NCI-H748 treated with DMSO at 0.1 percent for 48 hours (cell line): ENCODE results near the gene ZNF117.
"Not testable (repeated sequence)": the region's sequence is repeated elsewhere in the genome, so short reads cannot be mapped to it uniquely, and the experiment has no call there.

Experiments
- DNase-seq: peaks from one replicate; lab custom pipeline; 2025; lab: John Stamatoyannopoulos, UW

The ZNF117 gene

DNA sequence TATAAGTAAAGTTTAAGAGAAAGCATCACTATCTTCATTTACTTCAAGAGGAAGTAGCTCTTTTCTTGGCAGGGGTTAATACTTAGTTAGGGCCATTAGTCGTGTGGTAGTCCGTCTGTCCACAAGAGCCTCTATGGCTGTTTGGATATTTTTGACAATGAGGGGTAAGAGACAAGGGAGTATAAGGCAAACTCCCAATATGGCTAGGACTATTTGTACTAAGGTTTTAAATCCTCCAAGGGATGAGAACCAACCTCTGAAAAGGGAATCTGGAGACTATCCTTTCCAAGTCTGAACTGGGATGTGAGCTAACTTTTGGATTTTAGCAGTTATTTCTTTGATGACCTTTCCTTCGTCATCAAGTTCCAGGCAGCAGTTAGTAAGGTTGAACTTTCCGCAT lies at the start of gene ZNF117:
TSS of gene ZNF117 (minus strand) at position 101 of the 400 bp plus-strand sequence.
- no peak for DNase-seq

DNA sequence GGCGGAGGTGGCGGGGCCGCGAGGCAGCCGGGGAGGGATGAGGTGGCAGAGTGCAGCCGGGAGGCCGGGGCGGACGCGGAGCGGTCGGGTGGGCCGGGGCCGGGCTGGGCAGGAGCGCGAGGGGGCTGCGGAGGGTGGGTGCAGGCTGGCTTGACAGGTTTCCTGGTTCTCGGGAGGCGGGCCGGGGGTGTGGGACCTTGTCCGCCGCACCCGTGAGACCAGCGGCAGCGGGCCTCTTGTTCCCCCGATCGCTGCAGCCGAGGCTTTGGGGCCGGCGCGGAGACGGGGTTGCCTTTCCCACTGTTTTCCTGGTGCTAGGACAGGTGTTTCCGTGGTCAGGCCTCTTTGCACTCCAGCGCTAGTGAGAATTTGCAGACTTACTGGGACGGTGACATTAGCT lies 47.9 kb upstream of the ZNF117 start:
- peak; percentile 28 for DNase-seq

DNA sequence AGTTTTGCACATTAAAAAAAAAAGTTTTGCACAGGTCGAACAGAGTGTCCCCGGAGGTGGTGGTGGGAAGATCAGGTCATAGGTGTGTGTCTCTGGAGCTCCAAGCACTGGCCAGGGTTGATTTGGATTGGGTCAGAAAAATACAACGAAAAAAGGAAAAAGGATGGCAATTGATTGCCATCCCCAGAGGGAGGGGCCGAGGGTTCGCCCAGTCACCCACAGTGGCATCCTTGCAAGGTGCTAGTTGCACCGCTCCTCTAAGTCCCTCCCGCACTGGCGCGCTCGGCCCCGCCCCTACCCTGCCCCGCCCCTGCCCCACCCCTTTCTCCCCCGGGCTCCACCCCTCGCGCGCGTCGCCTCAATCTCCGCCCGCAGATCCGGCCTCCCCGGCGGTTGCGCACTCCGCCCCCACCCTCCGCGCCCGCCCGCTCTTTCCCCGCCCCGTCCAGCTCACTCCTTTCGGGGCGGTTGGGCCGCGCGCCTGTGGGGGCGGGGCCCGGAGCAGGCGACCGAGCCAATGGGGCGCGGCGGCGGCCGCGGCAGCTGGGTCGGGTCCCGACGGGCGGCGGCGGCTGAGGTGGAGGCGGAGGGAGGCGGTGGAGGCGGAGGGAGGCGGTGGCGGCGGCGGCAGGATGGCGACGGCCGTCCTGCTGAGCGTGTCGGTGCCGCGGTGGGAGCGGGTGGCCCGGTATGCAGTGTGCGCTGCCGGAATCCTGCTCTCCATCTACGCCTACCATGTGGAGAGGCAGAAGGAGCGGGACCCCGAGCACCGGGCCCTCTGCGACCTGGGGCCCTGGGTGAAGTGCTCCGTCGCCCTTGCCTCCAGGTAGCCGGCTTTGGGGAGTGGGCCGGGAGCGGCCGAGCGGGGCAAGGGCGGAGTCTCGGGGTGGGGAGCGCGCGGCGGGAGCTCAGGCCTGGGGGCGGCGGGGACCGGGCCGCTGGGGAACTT lies 47.2 kb upstream of the ZNF117 start:
- DNase-seq, result peak; percentile 71

DNA sequence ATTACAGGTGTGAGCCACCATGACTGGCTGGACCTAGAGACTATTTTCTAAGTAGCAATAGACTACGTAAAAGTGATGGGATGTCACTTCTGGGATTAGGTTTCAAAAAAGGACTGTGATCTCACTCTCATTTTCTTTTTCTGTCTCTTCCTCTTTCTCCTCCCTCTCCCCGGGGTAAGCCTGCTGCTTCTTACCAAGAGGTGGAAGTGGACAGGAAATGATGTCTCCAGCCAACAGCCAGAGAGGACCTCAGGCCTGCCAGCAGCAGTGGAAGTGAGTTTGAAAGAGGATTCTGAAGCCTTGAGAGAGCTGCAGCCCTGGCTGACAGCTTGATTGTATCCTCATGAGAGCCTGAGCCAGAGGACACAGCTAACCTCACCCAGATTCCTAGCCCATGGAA lies 45.7 kb upstream of the ZNF117 start:
- DNase-seq, result not testable (repeated sequence)

DNA sequence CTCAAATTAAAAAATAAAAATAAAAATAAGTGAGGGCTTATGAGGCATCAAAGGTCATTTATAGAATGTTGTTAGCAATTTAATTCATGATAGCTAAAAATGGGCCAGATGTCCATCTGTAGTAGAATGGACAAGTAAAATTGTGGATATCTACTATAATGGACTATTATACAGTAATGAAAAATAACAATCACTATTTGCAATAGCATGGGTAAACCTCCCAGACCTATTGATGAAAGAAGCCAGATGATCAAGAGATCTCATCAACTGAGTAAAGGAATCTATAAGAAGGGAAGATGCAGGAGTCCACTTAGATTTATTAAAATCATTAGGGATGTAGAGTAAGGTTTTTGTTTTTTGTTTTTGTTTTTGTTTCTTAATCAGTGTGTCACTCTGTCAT lies 44.6 kb upstream of the ZNF117 start:
- DNase-seq, result not testable (repeated sequence)

DNA sequence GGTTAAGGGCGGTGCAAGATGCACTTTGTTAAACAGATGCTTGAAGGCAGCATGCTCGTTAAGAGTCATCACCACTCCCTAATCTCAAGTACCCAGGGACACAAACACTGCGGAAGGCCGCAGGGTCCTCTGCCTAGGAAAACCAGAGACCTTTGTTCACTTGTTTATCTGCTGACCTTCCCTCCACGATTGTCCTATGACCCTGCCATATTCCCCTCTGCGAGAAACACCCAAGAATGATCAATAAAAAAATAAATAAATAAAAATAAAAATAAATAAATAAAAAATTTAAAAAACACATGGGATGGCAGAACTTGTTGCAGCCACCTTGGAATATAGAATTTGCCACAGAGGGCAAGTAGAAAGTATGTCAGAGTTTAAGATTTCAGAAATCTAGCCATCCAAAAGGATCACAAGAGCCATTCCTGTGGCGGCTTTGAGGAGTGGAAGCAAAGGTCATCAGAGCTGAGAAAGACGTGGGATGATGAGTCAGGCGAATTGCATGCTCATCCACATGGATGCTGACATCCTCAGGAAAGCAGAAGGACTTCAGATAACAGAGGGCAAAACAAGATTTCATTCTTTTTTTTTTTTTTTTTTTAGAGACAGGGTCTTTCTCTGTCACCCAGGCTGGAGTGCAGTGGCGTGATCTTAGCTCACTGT lies 43.4 kb upstream of the ZNF117 start:
- not testable (repeated sequence) for DNase-seq

DNA sequence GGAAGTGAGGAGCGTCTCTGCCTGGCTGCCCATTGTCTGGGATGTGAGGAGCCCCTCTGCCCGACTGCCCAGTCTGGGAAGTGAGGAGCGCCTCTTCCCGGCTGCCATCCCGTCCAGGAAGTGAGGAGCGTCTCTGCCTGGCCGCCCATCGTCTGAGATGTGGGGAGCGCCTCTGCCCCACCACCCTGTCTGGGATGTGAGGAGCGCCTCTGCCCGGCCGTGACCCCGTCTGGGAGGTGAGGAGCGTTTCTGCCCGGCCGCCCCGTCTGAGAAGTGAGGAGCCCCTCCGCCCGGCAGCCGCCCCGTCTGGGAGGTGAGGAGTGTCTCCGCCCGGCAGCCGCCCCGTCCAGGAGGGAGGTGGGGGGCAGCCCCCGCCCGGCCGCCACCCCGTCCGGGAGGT lies 42.6 kb upstream of the ZNF117 start:
- not testable (repeated sequence) for DNase-seq

DNA sequence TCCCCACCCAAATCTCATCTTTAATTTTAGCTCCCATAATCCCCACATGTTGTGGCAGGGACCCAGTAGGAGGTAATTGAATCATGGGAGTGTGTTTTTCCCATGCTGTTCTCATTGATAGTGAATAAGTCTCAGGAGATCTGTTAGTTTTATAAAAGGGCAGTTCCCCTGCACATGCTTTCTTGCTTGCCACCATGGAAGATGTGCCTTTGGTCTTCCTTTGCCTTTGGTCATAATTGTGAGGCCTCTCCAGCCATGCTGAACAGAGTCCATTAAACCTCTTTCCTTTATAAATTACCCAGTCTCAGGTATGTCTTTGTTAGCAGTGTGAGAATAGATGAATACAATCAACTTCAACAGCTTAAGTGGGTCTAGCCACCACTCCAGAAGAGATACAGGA lies 34.2 kb upstream of the ZNF117 start:
- not testable (repeated sequence) for DNase-seq

DNA sequence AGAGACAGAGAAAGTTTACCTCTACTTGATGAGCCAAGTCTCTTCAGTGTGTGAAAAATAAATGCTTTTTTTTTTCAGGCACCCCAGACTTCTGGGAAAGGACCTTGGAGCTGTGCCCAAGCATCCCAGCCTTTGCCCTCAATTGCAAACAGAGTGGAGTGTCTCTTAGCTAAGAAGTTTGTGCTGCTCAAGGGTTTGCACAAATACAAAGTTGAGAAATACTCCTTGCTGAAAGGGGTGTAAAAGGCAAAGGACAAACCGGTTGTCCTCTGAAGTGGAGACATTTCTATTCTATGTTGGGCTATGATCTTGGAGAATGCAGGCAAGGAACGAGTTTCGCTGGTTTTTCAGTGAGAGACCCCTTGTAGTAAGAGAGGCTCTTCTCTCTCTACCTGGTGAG lies 30.1 kb upstream of the ZNF117 start:
- DNase-seq, result not testable (repeated sequence)

DNA sequence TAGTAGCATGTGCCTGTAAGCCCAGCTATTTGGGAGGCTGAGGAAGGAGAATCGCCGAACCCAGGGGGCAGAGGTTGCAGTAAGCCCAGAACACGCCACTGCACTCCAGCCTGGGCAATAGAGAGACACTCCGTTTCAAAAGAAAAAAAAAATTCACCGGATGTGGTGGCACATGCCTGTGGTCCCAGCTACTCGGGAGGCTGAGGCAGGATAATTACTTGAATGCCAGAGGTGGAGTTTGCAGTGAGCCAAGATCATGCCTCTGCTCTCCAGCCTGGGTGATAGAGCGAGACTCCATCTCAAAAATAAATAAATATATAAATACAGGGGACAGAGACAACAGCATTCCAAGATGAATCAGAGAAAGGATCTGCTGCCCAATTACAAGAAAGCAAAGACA lies 19.0 kb upstream of the ZNF117 start:
- DNase-seq, result not testable (repeated sequence)

DNA sequence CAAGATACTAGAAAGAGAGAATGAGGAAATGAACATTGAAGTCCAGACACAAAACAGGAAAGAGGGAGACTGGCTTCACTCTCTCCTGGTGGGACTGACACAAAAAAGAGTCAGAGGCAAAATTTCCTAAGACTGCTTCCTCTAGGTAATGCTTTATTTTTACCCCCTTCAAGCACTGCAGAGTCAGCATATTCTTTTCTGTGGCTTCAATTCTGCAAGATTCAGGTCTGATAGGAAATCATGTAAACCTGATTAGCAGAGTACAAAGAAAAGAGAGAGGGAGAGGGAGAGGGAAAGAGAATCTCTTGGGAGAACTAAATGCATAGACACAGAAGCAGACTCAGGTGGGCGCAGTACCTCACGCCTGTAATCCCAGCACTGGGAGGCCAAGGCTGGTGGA lies 18.6 kb upstream of the ZNF117 start:
- not testable (repeated sequence) for DNase-seq

DNA sequence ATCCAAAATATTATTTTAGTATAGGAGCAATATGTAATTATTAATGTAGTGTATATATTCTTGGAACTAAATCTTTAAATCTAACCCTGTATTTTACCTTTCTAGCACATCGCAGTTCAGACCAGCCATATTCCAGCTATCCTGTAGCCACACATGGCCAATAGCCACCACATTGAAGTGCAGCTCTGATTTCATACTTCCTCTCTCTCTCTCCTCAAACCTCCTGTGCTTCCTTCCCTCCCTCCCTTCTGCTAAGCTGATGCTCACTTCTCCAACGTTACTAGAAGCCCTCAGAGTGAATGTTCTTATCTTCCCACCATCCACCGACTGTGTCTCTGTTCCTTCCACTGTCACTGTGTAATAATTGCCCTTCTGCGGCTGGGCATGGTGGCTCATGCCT lies 16.2 kb upstream of the ZNF117 start:
- DNase-seq, result not testable (repeated sequence)

DNA sequence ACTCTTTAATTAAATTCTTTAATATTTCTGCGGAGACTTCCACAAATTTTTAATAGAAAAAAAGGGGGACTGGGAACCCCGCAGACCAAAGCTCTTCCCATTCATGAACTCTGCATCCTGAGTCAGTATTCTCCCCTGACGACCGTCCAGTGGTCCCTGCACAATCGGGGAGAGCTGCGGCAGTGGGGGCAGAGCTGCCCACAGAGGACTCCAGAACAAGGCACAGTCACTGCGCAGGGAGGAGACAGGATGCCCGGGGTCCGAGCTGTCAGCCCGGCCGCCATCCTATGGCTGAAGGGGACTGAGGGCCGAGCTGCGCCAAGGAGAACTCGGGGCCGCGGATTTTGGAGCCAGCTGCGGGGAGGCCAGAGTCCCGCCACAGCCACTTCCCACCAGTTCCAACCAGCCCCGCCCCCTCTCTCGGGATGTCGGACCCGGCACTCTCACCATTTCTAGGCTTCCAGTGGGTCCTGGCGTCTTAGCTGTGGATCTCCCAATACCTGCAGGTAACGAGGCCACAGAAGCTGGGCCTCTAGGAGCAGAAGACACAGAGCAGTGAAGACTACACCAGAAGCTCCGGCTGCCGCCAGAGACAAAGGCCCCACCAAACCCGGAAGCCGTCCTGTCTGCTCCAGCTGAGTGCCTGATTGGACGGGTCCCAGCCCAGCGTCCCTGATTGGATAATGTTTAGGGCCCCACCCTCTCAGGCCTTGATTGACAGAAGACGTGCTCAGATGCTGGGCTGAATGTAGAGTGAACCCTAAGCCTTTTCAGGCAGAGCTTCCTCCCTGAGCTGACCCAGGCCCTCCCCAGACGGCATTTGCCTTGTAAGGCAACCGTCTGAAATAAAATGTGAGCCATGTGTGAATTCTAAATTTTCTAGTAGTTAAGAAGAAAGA lies 15.5 kb upstream of the ZNF117 start, which contains the start of gene ERV3-1:
TSS of gene ERV3-1 (minus strand) at position 594 of the 899 bp plus-strand sequence. CDS start 13,661 bp downstream, outside the sequence.
- peak; percentile 92 for DNase-seq

DNA sequence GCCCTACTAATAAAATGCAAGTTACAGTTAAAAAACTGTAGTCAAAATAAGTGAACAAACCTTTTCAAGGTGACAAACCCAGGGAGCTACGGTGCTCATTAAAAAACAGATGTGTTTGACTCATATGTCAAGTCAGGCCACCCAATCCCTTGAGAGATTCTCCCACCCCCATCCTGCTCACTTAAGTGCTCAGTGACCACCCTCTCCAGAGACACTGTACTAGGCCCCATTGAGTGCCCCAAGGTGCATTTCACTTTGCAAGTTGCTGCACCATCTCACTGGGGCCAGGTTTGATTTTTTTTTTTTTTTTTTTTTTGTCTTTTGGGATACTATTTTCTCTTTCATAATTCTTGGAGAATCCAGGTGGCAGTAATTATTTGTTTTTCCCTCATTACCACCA lies 13.7 kb upstream of the ZNF117 start:
- DNase-seq, result no peak

DNA sequence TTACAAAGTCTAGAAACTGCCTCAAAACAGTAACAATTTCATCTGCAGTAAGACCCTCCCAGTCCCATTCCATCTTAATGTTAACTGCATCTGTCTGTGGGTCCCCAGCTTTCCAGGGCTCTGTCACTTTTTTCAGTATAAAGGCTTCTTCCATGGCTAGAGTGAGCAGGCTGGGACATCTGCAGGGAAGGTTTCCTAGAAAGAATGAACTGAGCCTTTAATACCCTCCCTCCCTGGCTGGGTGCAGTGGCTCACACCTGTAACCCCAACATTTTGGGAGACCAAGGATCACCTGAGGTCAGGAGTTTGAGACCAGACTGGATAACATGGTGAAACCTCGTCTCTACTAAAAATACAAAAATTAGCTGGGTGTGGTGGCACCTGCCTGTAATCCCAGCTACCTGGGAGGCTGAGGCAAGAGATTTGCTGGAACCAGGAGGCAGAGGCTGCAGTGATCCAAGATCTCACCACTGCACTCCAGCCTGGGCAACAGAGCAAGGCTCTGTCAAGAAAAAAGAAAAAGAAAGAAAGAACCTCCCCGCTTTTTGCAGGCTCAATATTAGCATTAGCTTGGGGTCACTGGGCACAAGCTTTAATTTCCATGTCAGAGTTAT lies 12.2 kb upstream of the ZNF117 start:
- no peak for DNase-seq

DNA sequence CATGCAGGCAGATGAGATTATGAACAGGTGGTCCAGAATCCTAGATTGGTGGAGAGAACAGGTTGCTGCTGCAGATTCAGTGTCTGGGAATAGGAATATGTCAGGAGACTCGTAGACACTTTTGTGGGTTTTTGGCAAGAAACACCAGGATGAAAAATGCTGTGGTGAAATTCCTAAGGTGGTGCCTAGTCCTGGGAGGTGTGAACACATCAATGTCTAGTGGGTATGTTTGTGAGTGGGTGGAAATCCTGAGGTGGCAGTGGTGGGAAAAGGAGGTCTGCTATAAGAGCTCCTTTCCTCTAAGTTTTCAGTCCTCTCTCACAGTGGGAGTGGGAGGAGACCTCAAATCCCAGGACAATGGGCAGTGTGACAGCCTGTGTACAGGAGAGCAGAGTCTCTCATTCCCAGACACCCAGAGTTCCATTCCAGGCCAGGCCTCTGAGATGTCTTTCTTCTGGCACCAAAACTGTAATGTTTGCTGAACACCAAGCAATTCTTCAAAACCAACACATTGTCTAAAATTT lies 10.5 kb upstream of the ZNF117 start:
- DNase-seq, result no peak

DNA sequence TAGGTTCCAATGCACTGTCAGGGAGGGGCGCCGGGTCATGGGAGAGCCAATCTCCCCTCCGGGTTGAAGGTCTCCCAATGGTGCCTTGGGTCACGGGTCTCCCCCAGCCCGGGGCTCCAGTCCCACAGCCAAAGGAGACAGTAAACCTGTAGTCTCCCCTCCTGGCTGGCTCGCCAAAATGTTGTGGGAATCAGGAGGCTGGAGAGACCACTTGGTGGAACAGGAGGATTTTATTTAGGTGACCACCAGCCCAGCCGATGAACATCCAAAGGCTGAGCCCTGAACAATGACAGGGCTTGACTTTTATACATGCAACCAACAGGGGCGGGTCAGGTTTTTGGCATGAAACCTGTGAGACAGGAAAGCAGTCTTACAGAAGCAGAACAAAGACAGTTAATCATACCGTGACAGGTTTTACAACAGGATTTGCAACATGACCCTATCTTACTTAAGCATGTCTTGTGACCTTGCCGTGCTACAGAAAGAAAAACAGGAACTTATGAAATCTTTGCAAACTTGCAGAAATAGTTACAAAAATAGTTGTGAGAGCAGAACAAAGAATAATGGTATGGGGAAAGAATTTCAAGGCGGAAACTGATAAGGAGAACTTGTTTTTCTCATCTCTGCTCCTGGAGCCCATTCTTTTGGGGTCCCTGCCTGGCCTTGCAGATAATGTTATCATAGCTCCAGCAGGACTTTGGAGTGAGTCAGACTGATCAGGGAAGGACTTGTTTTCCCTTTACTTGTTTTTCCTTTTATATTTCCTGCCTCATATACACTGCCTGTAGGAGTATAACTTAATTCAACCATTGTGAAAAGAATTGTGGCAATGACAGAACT lies 8.5 kb upstream of the ZNF117 start:
- DNase-seq, result no peak

DNA sequence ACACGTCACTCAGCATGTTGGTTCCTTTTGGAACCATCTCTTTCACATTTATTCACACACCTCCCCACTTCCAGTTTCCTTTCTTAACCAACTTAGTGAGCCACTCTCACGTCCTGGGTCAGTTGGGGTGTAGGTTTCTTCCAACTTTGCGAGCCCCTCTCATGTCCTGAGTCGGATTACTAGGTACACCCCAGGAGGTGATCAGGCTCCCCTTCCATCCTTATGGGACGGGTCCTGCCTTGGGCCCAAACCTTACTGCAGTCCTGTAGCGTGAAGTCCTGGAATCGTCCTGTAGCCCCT lies 8.0 kb upstream of the ZNF117 start:
- no peak for DNase-seq

DNA sequence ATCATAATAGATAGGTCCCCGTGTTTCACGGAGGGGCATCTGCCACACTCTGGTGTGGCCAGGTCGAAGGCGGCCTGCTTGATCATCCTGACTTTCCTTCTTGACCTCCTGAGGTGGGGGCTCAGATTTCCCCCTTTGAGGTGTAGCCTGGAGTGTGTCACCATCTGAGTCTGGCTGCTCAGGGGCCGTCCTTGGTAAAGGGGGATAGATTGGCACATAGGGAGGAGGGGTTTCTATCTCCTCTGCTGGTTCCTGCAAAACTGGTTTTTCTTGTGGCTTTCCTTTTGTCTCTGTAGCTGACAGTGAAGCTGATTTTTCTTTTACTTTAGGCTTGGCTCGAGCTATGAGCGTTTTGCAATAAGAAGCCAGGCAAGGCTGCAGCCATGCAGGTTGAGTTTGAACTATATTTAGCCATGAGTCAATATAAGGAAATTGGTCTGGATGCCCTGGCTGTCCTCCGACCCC lies 7.1 kb upstream of the ZNF117 start:
- peak; percentile 13 for DNase-seq

DNA sequence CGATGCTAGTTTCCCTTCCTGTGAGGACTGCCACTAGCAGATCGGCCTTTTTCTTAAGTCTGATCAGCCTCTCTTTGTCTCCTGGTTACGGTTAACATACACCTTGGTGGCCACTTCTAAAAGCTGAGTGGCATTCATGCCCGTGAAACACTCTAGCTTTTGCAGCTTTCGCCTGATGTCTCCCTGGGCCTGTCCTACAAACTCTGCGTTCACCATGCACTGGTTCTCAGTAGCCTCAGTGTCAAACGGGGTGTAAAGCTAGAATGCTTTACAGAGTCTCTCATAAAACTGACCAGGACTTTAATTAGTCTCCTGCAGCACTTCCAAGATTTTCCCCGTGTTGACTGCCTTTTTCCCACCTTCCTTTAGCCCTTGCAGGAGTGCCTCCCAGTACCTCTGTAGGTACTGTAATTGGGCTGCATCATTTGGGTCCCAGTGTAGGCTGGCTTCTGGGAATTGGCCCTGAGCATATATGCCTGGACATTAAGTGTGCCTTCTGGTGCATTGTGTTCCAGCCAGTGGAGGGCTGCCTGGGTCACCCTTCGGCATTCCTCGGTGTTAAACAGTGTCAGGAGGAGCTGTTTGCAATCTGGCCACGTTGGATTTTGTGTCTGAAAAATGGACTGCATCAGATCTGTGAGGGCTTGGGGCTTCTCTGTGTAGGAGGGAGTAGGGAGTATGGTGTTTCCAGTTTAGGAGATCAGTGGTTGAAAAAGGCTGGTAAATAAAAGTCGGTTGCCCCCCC lies 6.5 kb upstream of the ZNF117 start:
- DNase-seq, result no peak
